IMR-90 (cell line): ENCODE measurements around the gene WDR90. TPM values are rescaled to one million over a fixed set of nuclear protein-coding genes. Genes with fewer than 3 reads are reported as not detected.
A peak's percentile ranks its signal among the peaks of the same experiment; 100 is the strongest.

Source experiments
- ATAC-seq: fragments of 200-7000 bp; cut with Tn5 transposase; 2 replicates; pipeline ENCODE4 v1.9.1; 2020; ENCODE audit warnings: low read depth, mild to moderate bottlenecking, moderate library complexity
- BruUV-seq: library from RNA; stranded (reverse); fragments of 400-500 nt; replicated peaks from 2 replicates; lab custom pipeline; 2021; lab: Mats Ljungman, UMichigan
- CTCF ChIA-PET: fragments of 300-600 bp; formaldehyde crosslinking; extraction: SDS; loops from one replicate; lab custom pipeline; 2021; ENCODE audit warnings: antibody characterized with exemption; lab: Yijun Ruan, JAX
- POLR2A ChIA-PET: fragments of 300-600 bp; sonication (Branson Sonifier 250); formaldehyde crosslinking; loops from one replicate; lab custom pipeline; 2022; ENCODE audit warnings: antibody characterized with exemption; ENCODE audit not compliant: unreplicated experiment; lab: Charles Lee
- DNase-seq: peaks from one replicate; pipeline ENCODE4 v3.0.0; 2013
- H2AFZ ChIP-seq: replicated peaks from 2 replicates; pipeline ENCODE3; 2013; ENCODE audit warnings: low read length, mild to moderate bottlenecking; ENCODE audit not compliant: poor library complexity
- H2AK5ac ChIP-seq: 2 replicates; pipeline ENCODE4 v1.6.1; 2013; ENCODE audit warnings: low read depth, low read length, inconsistent platforms
- H2AK9ac ChIP-seq: replicated peaks from 2 replicates; pipeline ENCODE3; 2013; ENCODE audit warnings: mild to moderate bottlenecking, low read depth, low read length, moderate library complexity; ENCODE audit not compliant: poor library complexity
- H2BK120ac ChIP-seq: 2 replicates; pipeline ENCODE4 v1.6.1; 2013; ENCODE audit warnings: low read depth, low read length, inconsistent platforms
- H2BK15ac ChIP-seq: 3 replicates; pipeline ENCODE4 v1.6.1; 2013; ENCODE audit warnings: low read depth, low read length, inconsistent platforms
- H2BK20ac ChIP-seq: 2 replicates; pipeline ENCODE4 v1.6.1; 2013; ENCODE audit warnings: low read depth, mild to moderate bottlenecking, inconsistent platforms, low read length, moderate library complexity
- H2BK5ac ChIP-seq: 2 replicates; pipeline ENCODE4 v1.6.1; 2013; ENCODE audit warnings: mild to moderate bottlenecking, low read depth, low read length, inconsistent platforms; ENCODE audit not compliant: poor library complexity, severe bottlenecking
- H3K14ac ChIP-seq: replicated peaks from 2 replicates; pipeline ENCODE4 v1.6.1; 2013; ENCODE audit warnings: low read depth, low read length, inconsistent platforms
- H3K18ac ChIP-seq: 2 replicates; pipeline ENCODE4 v1.6.1; 2013; ENCODE audit warnings: low read depth, low read length, control low read depth
- H3K23ac ChIP-seq: 2 replicates; pipeline ENCODE4 v1.6.1; 2013; ENCODE audit warnings: low read depth, low read length, inconsistent platforms
- H3K27ac ChIP-seq: 2 replicates; pipeline ENCODE4 v1.5.1; 2013; ENCODE audit warnings: mild to moderate bottlenecking, control low read depth, low read length; ENCODE audit not compliant: insufficient read depth
- H3K27me3 ChIP-seq: 2 replicates; pipeline ENCODE4 v1.6.1; 2013; ENCODE audit warnings: low read length; ENCODE audit not compliant: control insufficient read depth, insufficient read depth
- H3K36me3 ChIP-seq: 2 replicates; pipeline ENCODE4 v1.6.1; 2013; ENCODE audit warnings: low read length, mixed read lengths; ENCODE audit not compliant: control insufficient read depth, insufficient read depth
- H3K4ac ChIP-seq: 2 replicates; pipeline ENCODE4 v1.6.1; 2013; ENCODE audit warnings: low read depth, low read length, inconsistent platforms
- H3K4me1 ChIP-seq: 2 replicates; pipeline ENCODE4 v1.6.1; 2013; ENCODE audit warnings: low read length, mixed read lengths; ENCODE audit not compliant: control insufficient read depth, insufficient read depth
- H3K4me2 ChIP-seq: 2 replicates; pipeline ENCODE4 v1.6.1; 2013; ENCODE audit warnings: low read depth, mild to moderate bottlenecking, control low read depth, low read length, moderate library complexity
- H3K4me3 ChIP-seq: 2 replicates; pipeline ENCODE4 v1.5.1; 2013; ENCODE audit warnings: low read depth, mild to moderate bottlenecking, control low read depth, low read length, moderate library complexity; ENCODE audit not compliant: insufficient read depth
- H3K56ac ChIP-seq: 2 replicates; pipeline ENCODE4 v1.6.1; 2013; ENCODE audit warnings: low read length, inconsistent platforms; ENCODE audit not compliant: insufficient read depth; ENCODE audit errors: extremely low read depth
- H3K79me1 ChIP-seq, 2 experiments: 2 replicates each; pipeline ENCODE4 v1.6.1; 2013; ENCODE audit warnings: low read length in 2 of 2, inconsistent platforms in 1 of 2, low read depth in 1 of 2
- H3K9ac ChIP-seq: 2 replicates; pipeline ENCODE4 v1.6.1; 2013; ENCODE audit warnings: low read depth, low read length, control low read depth
- H3K9me1 ChIP-seq: 2 replicates; pipeline ENCODE4 v1.6.1; 2013; ENCODE audit warnings: low read length, inconsistent platforms; ENCODE audit not compliant: insufficient read depth
- H3K9me3 ChIP-seq: 2 replicates; pipeline ENCODE4 v1.6.1; 2013; ENCODE audit warnings: low read length; ENCODE audit not compliant: control insufficient read depth, insufficient read depth
- H4K20me1 ChIP-seq: 2 replicates; pipeline ENCODE4 v1.6.1; 2013; ENCODE audit warnings: low read length, inconsistent platforms; ENCODE audit not compliant: insufficient read depth
- H4K5ac ChIP-seq: 2 replicates; pipeline ENCODE4 v1.6.1; 2013; ENCODE audit warnings: mild to moderate bottlenecking, low read depth, low read length, control low read depth
- H4K8ac ChIP-seq, 2 experiments: 2 replicates each; pipeline ENCODE4 v1.6.1; 2013; ENCODE audit warnings: low read depth in 2 of 2, low read length in 2 of 2, control low read depth in 1 of 2, inconsistent platforms in 1 of 2
- H4K91ac ChIP-seq: 2 replicates; pipeline ENCODE4 v1.6.1; 2013; ENCODE audit warnings: low read depth, low read length, inconsistent platforms; ENCODE audit not compliant: insufficient read depth
- CHD1 ChIP-seq: IDR thresholded peaks from 2 replicates; pipeline ENCODE4 v1.6.1; 2012; ENCODE audit warnings: low read depth, low read length, improper control_type of control experiment
- FOS ChIP-seq: fragments of 150-350 bp; IDR thresholded peaks from 2 replicates; pipeline ENCODE4 v1.6.1; 2016; ENCODE audit warnings: low read depth, low read length
- WGBS, 2 experiments: methylation state at CpG; one replicate each; pipeline versions ENCODE4 v1.1.5 to v1.1.7; 2013; ENCODE audit warnings: missing lambda C conversion rate in 2 of 2; ENCODE audit not compliant: insufficient read length in 1 of 2; ENCODE audit errors: extremely low coverage in 2 of 2; 5-methylcytosine and 5-hydroxymethylcytosine counted together
- dilution Hi-C: fragments of 300-500 bp; cut with HindIII; formaldehyde crosslinking; loops from one replicate; pipeline ENCODE4 v1.14.3; 2018; ENCODE audit warnings: low sequenced_read_pairs; ENCODE audit not compliant: unreplicated experiment
- in situ Hi-C: fragments of 300-500 bp; cut with MboI; formaldehyde crosslinking; loops from 3 replicates; pipeline ENCODE4 v1.14.3; 2019; ENCODE audit warnings: low sequenced_read_pairs, inconsistent platforms, mixed read lengths
- intact Hi-C: fragments of 100-400 bp; cut with micrococcal nuclease; formaldehyde crosslinking; loops from 2 replicates; pipeline ENCODE4 v1.10.0; 2022
- polyA plus RNA-seq, 3 experiments: library from polyadenylated mRNA; depleted of rRNA; stranded (reverse); fragments of >200 nt; gene quantifications; 2 replicates each; pipeline ENCODE4 v1.2.3, GENCODE V29; 2012; ENCODE audit warnings: low replicate concordance in 1 of 3
- total RNA-seq: library from RNA; depleted of rRNA; stranded (reverse); fragments of >200 nt; gene quantifications from 2 replicates; pipeline ENCODE4 v1.2.3, GENCODE V29; 2012
- TF ChIP-seq, protein P1 (sequence below): conservative IDR thresholded peaks from 2 replicates; pipeline ENCODE4 v1.5.1; 2012; ENCODE audit warnings: mild to moderate bottlenecking, low read depth, low read length, improper control_type of control experiment

Gene WDR90
- total and polyA plus RNA-seq, 2 of the 4 experiments (the other 2 are of a cell fraction) = 1.4 to 18.7 TPM

DNA sequence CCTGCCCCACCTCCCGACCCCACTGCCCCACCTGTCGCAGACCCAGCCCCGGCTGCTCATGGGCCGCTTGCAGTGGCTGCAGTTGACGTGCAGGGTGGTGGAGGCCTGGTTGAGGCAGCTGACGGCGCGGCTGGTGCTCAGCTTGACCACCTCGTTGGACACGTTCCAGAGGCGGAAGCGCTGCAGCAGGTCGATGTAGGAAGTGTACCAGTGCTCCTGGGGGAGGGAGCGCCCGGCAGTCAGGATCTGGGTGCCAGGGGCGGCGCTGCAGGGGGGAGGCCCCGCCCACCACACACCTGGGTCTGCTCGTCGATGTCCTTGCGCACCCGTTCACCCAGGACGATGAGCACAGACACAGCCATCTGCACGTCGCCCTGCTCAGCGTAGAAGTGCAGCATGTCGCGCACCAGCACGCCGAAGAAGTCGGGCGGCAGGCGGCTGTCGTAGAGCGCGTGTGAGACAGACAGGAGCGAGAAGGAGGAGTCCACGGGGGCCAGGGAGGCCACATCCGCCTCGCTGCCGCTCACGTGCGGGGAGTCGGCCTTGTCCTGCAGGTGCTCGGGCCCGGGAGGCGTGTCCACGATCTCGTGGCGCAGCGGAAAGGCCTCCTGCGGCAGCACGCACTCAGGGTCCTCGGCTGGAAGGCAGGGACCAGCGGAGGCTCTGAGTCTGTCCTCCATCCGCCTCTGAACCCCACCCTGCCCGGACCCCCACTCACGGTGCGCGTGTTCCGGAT is 36.0 kb downstream of the WDR90 start:
- H3K4me3 ChIP-seq = no peak overlapping the region
- peaks cover 30% of the 10 kb centered on the region for H3K4me1 ChIP-seq
- 98% methylated on average over 44 of the region's 61 CpGs; no CpG with 5 or more reads in 1 of the 2 experiments for WGBS, 2 experiments

More for the DNA sequence above, 36.0 kb downstream of the WDR90 start:
- Histone ChIP-seq H2BK5ac (no peak overlapping the region), H3K27ac (no peak overlapping the region), H2BK120ac (no peak overlapping the region), H4K91ac (no peak overlapping the region), H4K5ac (no peak overlapping the region), H3K9me1 (peaks cover 13% of the 10 kb centered on the region), H2AK5ac (no peak overlapping the region), H3K9me3 (no peaks in the 10 kb centered on the region), H3K23ac (no peak overlapping the region), H3K4me2 (no peak overlapping the region), H4K8ac (no peak overlapping the region; a peak in 1 of 4 replicates), H3K27me3 (no peaks in the 10 kb centered on the region), H3K9ac (no peak overlapping the region), H3K79me1 (peaks cover 19 to 64% of the 10 kb centered on the region in 2 experiments), H3K56ac (no peak overlapping the region), H2AK9ac (peak overlapping the region; percentile 50), H2BK20ac (no peak overlapping the region), H3K14ac (no peak overlapping the region), H2BK15ac (no peak overlapping the region), H3K36me3 (peaks cover 41% of the 10 kb centered on the region), H3K4ac (no peak overlapping the region), H4K20me1 (peaks cover 32% of the 10 kb centered on the region), H2AFZ (peak overlapping the region; percentile 40), H3K18ac (no peak overlapping the region)
- POLR2A ChIA-PET = no interaction called here
- CTCF ChIA-PET = no interaction called here
- ATAC-seq = no peak
- in situ Hi-C loops (no loop called here), intact Hi-C loops (no loop called here), dilution Hi-C loops (no loop called here)
- BruUV-seq = no TSS peak
- no peak for DNase-seq
- no peak for TF ChIP-seq CHD1
- TF ChIP-seq, protein P1, sequence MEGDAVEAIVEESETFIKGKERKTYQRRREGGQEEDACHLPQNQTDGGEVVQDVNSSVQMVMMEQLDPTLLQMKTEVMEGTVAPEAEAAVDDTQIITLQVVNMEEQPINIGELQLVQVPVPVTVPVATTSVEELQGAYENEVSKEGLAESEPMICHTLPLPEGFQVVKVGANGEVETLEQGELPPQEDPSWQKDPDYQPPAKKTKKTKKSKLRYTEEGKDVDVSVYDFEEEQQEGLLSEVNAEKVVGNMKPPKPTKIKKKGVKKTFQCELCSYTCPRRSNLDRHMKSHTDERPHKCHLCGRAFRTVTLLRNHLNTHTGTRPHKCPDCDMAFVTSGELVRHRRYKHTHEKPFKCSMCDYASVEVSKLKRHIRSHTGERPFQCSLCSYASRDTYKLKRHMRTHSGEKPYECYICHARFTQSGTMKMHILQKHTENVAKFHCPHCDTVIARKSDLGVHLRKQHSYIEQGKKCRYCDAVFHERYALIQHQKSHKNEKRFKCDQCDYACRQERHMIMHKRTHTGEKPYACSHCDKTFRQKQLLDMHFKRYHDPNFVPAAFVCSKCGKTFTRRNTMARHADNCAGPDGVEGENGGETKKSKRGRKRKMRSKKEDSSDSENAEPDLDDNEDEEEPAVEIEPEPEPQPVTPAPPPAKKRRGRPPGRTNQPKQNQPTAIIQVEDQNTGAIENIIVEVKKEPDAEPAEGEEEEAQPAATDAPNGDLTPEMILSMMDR = no peak
- no peak for TF ChIP-seq FOS
